GM23338 (cell line): Measurements from ENCODE around the gene TMC1. TPM values are rescaled to one million over a fixed set of nuclear protein-coding genes. Genes with fewer than 3 reads are reported as not detected.

Source experiments
- ATAC-seq: fragments of 200-7000 bp; cut with Tn5 transposase; 3 replicates; pipeline ENCODE4 v1.9.1; 2020
- DNase-seq: peaks from one replicate; pipeline ENCODE4 v3.0.0-alpha.2; 2015; ENCODE audit warnings: low spot score
- H2AFZ ChIP-seq: fragments of 200-600 bp; sonication (generic); 2 replicates; pipeline ENCODE4 v1.8.0; 2016; ENCODE audit warnings: antibody characterized with exemption, mild to moderate bottlenecking, moderate library complexity
- H3F3A ChIP-seq: fragments of 200-600 bp; sonication (generic); replicated peaks from 2 replicates; pipeline ENCODE4 v1.8.0; 2017; ENCODE audit warnings: antibody characterized with exemption, mixed run types, low read depth
- H3K27ac ChIP-seq: fragments of 200-600 bp; sonication (generic); 2 replicates; pipeline ENCODE4 v1.6.1; 2016; ENCODE audit warnings: low read depth
- H3K27me3 ChIP-seq: fragments of 200-600 bp; sonication (generic); 2 replicates; pipeline ENCODE4 v1.8.0; 2016; ENCODE audit warnings: mild to moderate bottlenecking, mixed run types, moderate library complexity; ENCODE audit not compliant: insufficient read depth
- H3K36me3 ChIP-seq: fragments of 200-600 bp; sonication (generic); 2 replicates; pipeline ENCODE4 v1.8.0; 2016; ENCODE audit warnings: mild to moderate bottlenecking; ENCODE audit not compliant: insufficient read depth
- H3K4me1 ChIP-seq: fragments of 200-600 bp; sonication (generic); 2 replicates; pipeline ENCODE4 v1.8.0; 2016; ENCODE audit warnings: mild to moderate bottlenecking, moderate library complexity; ENCODE audit not compliant: insufficient read depth
- H3K4me2 ChIP-seq: fragments of 200-600 bp; sonication (generic); 2 replicates; pipeline ENCODE4 v1.7.1; 2017; ENCODE audit warnings: mixed run types
- H3K4me3 ChIP-seq: fragments of 200-600 bp; sonication (generic); 2 replicates; pipeline ENCODE4 v1.6.1; 2016; ENCODE audit warnings: mixed run types
- H3K79me2 ChIP-seq: fragments of 200-600 bp; sonication (generic); replicated peaks from 2 replicates; pipeline ENCODE4 v1.8.0; 2017; ENCODE audit warnings: mild to moderate bottlenecking; ENCODE audit not compliant: insufficient read depth
- H3K9me2 ChIP-seq: fragments of 200-600 bp; sonication (generic); 2 replicates; pipeline ENCODE4 v1.8.0; 2017; ENCODE audit not compliant: insufficient read depth
- H4K20me1 ChIP-seq: fragments of 200-600 bp; sonication (generic); replicated peaks from 2 replicates; pipeline ENCODE4 v1.8.0; 2017; ENCODE audit warnings: mild to moderate bottlenecking; ENCODE audit not compliant: insufficient read depth
- H3K27ac Mint-ChIP-seq: 2 replicates; pipeline ENCODE4 v1.8.0; 2020; ENCODE audit warnings: inconsistent platforms, mild to moderate bottlenecking, moderate library complexity, mixed read lengths
- H3K27me3 Mint-ChIP-seq: 3 replicates; pipeline ENCODE4 v1.8.0; 2022; ENCODE audit warnings: low read depth, mild to moderate bottlenecking, moderate library complexity, mixed read lengths, inconsistent platforms; ENCODE audit not compliant: insufficient read depth, poor library complexity
- H3K36me3 Mint-ChIP-seq: 3 replicates; pipeline ENCODE4 v1.8.0; 2021; ENCODE audit warnings: low read depth, mild to moderate bottlenecking, inconsistent platforms, moderate library complexity, mixed read lengths
- H3K4me1 Mint-ChIP-seq: 3 replicates; pipeline ENCODE4 v1.8.0; 2020; ENCODE audit warnings: mild to moderate bottlenecking, inconsistent platforms, mixed read lengths
- H3K4me3 Mint-ChIP-seq: 3 replicates; pipeline ENCODE4 v1.8.0; 2021; ENCODE audit warnings: moderate library complexity, mild to moderate bottlenecking, inconsistent platforms, mixed read lengths
- H3K9me3 Mint-ChIP-seq: 3 replicates; pipeline ENCODE4 v1.8.0; 2020; ENCODE audit warnings: moderate library complexity, mild to moderate bottlenecking, inconsistent platforms, mixed read lengths
- CREB1 ChIP-seq: fragments of 250-450 bp; sonication (Bioruptor Pico); IDR thresholded peaks from 2 replicates; pipeline ENCODE4 v1.5.0; 2020; ENCODE audit warnings: low read depth, mild to moderate bottlenecking, moderate library complexity
- CTCF ChIP-seq, 2 experiments: fragments of 200-600 bp in 1 of 2; sonication (generic) in 1 of 2; conservative IDR thresholded peaks; 2 replicates each; pipeline versions ENCODE4 v1.5.1 to v1.6.1; 2016 to 2017; ENCODE audit warnings: antibody characterized with exemption in 2 of 2, low read depth in 2 of 2, mild to moderate bottlenecking in 2 of 2, moderate library complexity in 1 of 2
- ETS1 ChIP-seq: IDR thresholded peaks from 2 replicates; pipeline ENCODE4 v1.6.1; 2016; ENCODE audit warnings: antibody characterized with exemption
- EZH2 ChIP-seq: fragments of 200-600 bp; sonication (generic); IDR thresholded peaks from one replicate; pipeline ENCODE4 v1.8.0; 2017; ENCODE audit warnings: antibody characterized with exemption, mild to moderate bottlenecking, low read depth; ENCODE audit not compliant: unreplicated experiment
- JUNB ChIP-seq: IDR thresholded peaks from one replicate; pipeline ENCODE4 v1.6.1; 2016; ENCODE audit warnings: antibody characterized with exemption; ENCODE audit not compliant: unreplicated experiment
- POLR2AphosphoS5 ChIP-seq: IDR thresholded peaks from 2 replicates; pipeline ENCODE4 v1.6.1; 2016; ENCODE audit warnings: antibody characterized with exemption, low read depth
- REST ChIP-seq: IDR thresholded peaks from one replicate; pipeline ENCODE4 v1.6.1; 2018; ENCODE audit warnings: antibody characterized with exemption; ENCODE audit not compliant: unreplicated experiment
- STAT1 ChIP-seq: IDR thresholded peaks from one replicate; pipeline ENCODE4 v1.6.1; 2016; ENCODE audit warnings: antibody characterized with exemption; ENCODE audit not compliant: unreplicated experiment
- ZNF114 ChIP-seq: fragments of 250-450 bp; sonication (Bioruptor Pico); IDR thresholded peaks from 2 replicates; pipeline ENCODE4 v1.5.0; 2020; ENCODE audit warnings: mild to moderate bottlenecking, moderate library complexity
- ZNF462 ChIP-seq: fragments of 250-450 bp; sonication (Bioruptor Pico); IDR thresholded peaks from 2 replicates; pipeline ENCODE4 v1.5.0; 2020; ENCODE audit warnings: mild to moderate bottlenecking, moderate library complexity
- polyA plus RNA-seq: library from polyadenylated mRNA; unstranded; fragments of >200 nt; fragmentation: Nextera tagmentation; extraction: Ambion mirVana; gene quantifications from 2 replicates; pipeline ENCODE4 v1.2.1, GENCODE V29; 2016
- total RNA-seq: library from RNA; depleted of rRNA; stranded (reverse); fragments of >200 nt; shearing (Covaris generic); gene quantifications from 2 replicates; pipeline ENCODE4 v1.2.3, GENCODE V29; 2014

TMC1 gene
- total and polyA plus RNA-seq, 2 experiments from 2014 or later = 0.61 to 1.2 TPM

GRCh38 chr9:72704688-72705375 is 183.4 kb downstream of the TMC1 start:
- Histone ChIP-seq H3K4me3 (no peak overlapping the region), H3K9me2 (0 out of 2 replicates have a peak, but pooled peaks cover 3% of the 10 kb centered on the region), H3K4me2 (no peak overlapping the region), H3K79me2 (no peaks in the 10 kb centered on the region), H3K4me1 (no peaks in the 10 kb centered on the region), H3F3A (no peaks in the 10 kb centered on the region), H3K27me3 (no peaks in the 10 kb centered on the region), H4K20me1 (no peaks in the 10 kb centered on the region), H2AFZ (0 out of 2 replicates have a peak overlapping the region, but pooled peaks have one; percentile 48), H3K36me3 (no peaks in the 10 kb centered on the region), H3K27ac (no peak overlapping the region)
- H3K27me3 Mint-ChIP-seq = no peaks in the 10 kb centered on the region
- H3K27ac Mint-ChIP-seq = no peak overlapping the region
- no peak overlapping the region for H3K4me3 Mint-ChIP-seq
- H3K36me3 Mint-ChIP-seq = no peaks in the 10 kb centered on the region
- DNase-seq (no peak), ATAC-seq (no peak)
- TF ChIP-seq ZNF114 = no peak
- no peak for TF ChIP-seq ETS1
- TF ChIP-seq EZH2 = no peak
- no peak for TF ChIP-seq ZNF462 (CRISPR knock-in tag)
- TF ChIP-seq JUNB = no peak
- TF ChIP-seq STAT1 = no peak
- TF ChIP-seq REST = no peak
- no peak for TF ChIP-seq CREB1 (CRISPR knock-in tag)
- no peak for TF ChIP-seq CTCF (conservative IDR thresholded peaks at IDR 0.05; ENCODE audit: low read depth in 2 of 2)
- no peak for TF ChIP-seq POLR2AphosphoS5
- H3K9me3 Mint-ChIP-seq = no peaks in the 10 kb centered on the region
- no peaks in the 10 kb centered on the region; the same call in 2 of the 3 replicates for H3K4me1 Mint-ChIP-seq
